HL-60 (cell line): ENCODE data around the gene SBSN.

Experiments
- DNase-seq, 2 experiments: peaks; one replicate each; pipeline ENCODE4 v3.0.0-alpha.2; 2010 to 2020; ENCODE audit warnings: low read depth in 1 of 2, low spot score in 1 of 2
- H3K27ac ChIP-seq: fragments of 250-450 bp; sonication (Bioruptor Pico); replicated peaks from 2 replicates; pipeline ENCODE4 v1.5.1; 2020; ENCODE audit warnings: mild to moderate bottlenecking, moderate library complexity
- H3K27me3 ChIP-seq: fragments of 250-450 bp; sonication (Bioruptor Pico); 2 replicates; pipeline ENCODE4 v1.5.1; 2021; ENCODE audit warnings: mild to moderate bottlenecking, moderate library complexity; ENCODE audit not compliant: insufficient read depth, poor library complexity, severe bottlenecking
- H3K4me3 ChIP-seq: replicated peaks from 2 replicates; pipeline ENCODE4 v1.5.1; 2011; ENCODE audit warnings: mild to moderate bottlenecking, control low read depth, low read length; ENCODE audit not compliant: insufficient read depth
- CTCF ChIP-seq: IDR thresholded peaks from one replicate; pipeline ENCODE4 v1.5.1; 2011; ENCODE audit warnings: low read length, control low read depth, inconsistent platforms; ENCODE audit not compliant: insufficient read depth
- GABPA ChIP-seq: IDR thresholded peaks from 2 replicates; pipeline ENCODE4 v1.6.1; 2012; ENCODE audit warnings: low read depth
- POLR2AphosphoS5 ChIP-seq: IDR thresholded peaks from 2 replicates; pipeline ENCODE4 v1.6.1; 2012; ENCODE audit warnings: low read depth
- REST ChIP-seq: IDR thresholded peaks from 2 replicates; pipeline ENCODE4 v1.6.1; 2012; ENCODE audit warnings: low read depth; ENCODE audit not compliant: insufficient replicate concordance
- SPI1 ChIP-seq: IDR thresholded peaks from 2 replicates; pipeline ENCODE4 v1.6.1; 2012; ENCODE audit warnings: low read depth, mild to moderate bottlenecking, borderline replicate concordance

SBSN gene

GRCh38 chr19:35498220-35498619 lies 29.9 kb downstream of the SBSN start:
- Histone ChIP-seq H3K27ac (no peak overlapping the region), H3K4me3 (no peak overlapping the region), H3K27me3 (no peaks in the 10 kb centered on the region)
- TF ChIP-seq POLR2AphosphoS5 (no peak), GABPA (no peak), SPI1 (no peak), REST (no peak), CTCF (no peak)
- DNase-seq, result no peak

- peaks cover 2% of the 10 kb centered on the region for H3K27me3 ChIP-seq
- DNase-seq, result no peak
Measured at GRCh38 chr19:35497406-35497805, 30.7 kb downstream of the SBSN start.

More at GRCh38 chr19:35497406-35497805, 30.7 kb downstream of the SBSN start:
- TF ChIP-seq POLR2AphosphoS5, result no peak
- TF ChIP-seq SPI1, result no peak
- TF ChIP-seq REST, result no peak
- TF ChIP-seq CTCF, result no peak
- TF ChIP-seq GABPA, result no peak
- Histone ChIP-seq H3K4me3 (no peak overlapping the region), H3K27ac (no peak overlapping the region)
